GM12874 (cell line): Measurements from ENCODE around the gene TSPAN2.

ENCODE experiments used
- CTCF ChIP-seq: IDR thresholded peaks from 2 replicates; pipeline ENCODE4 v1.5.1; 2011; ENCODE audit warnings: low read depth, mild to moderate bottlenecking, control low read depth, low read length, moderate library complexity; ENCODE audit not compliant: insufficient read depth

TSPAN2 gene

GRCh38 chr1:115092175-115092574 is 2.9 kb upstream of the TSPAN2 start:
- no peak for TF ChIP-seq CTCF

DNA sequence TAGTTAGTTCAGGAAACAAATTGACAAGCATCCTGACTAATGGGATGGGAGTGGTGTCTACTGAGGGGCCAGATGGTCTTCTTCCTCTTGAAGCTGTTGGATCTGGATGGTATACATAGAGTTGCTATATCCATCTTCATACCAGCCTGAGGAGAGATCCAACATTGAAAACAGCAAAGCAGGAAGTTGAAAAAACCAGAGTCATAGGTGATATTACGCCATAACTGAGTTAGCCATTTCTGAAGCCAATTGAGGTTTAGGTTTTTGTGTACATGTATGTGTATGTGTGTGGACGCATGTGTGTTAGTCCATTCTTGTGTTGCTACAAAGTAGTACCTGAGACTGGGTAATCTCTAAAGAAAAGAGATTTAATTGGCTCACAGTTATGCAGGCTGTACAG is 2.3 kb upstream of the TSPAN2 start:
- no peak for TF ChIP-seq CTCF

GRCh38 chr1:115090956-115091355 is 1.7 kb upstream of the TSPAN2 start:
- TF ChIP-seq CTCF: no peak

DNA sequence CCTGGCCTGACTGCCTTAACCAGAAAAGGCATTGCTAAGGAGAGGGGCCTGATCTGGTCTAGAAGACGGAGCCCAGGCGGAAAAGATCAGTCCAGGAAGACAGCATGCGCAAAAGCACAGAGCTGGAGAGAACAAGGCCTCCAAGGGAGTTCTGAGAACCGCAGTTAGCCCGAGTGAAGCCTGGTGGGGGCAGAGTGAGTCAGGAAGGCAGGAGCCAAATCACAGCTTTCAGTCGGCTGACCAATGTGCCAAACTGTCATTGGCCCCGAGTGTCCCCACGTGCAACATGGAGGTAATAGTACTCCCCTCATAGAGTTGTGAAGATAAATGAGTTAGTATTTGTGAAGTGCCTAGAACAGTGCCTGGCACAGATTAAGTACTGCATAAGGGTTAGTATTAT is 1.2 kb upstream of the TSPAN2 start:
- TF ChIP-seq CTCF: no peak

GRCh38 chr1:115090186-115090490 is 835 bp upstream of the TSPAN2 start:
- no peak for TF ChIP-seq CTCF

DNA sequence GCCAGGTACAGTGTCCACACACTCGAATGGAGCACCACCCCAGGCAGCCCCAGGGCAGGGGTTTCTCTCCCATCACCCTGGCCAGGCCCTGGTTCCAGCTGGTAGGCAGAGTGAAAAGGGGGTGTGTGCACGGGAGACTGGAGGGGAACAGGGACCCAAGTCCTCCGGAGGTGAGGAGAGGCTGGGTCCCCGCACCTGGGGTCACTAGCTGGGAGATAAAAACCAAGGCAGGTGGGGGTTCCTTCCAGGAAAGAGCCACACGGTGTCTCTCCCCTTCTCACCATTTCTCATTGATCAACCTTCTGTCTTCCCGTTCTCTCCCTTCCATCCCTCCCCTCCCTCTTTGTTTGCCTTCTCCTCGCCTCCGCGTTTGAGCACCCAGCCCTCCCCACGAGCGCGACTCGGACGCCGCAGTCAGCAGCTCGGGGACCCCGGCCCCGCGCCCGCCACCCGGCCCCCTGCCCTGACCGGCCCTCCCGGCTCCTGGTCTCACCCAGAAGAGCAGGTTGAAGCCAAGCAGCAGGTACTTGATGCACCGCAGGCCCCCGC is 358 bp downstream of the TSPAN2 start:
- no peak for TF ChIP-seq CTCF

DNA sequence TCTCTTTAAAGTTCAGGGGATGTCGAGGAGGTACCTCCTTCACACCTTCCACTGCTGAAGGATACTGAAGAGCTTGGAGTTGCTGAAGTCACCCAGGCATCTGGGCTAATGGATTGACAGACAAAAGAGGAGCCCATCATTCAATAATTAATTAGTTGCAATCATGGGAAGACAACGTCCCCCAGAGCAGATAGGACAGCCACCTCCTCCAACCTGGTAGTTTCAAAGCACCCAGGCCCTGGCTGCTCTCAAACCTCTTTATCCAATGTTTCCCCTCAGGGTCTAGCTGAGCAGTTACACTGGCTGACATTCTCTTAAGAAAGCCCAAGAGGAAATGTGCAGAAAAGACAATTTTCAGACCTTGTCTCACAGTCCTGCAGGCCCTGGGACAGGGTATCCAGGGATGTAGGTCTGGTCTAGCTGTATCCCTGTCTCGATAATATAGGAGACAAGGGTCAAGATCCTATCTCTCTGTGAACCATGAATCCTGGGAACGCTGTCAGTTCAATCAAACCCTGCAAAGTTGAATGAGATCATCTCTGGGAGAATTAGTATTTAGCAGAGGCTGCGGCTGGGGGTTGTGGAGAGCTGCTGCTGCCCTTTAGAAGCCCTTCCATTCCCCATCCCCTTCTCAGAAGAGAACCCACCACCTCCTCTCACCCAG is 1.1 kb downstream of the TSPAN2 start:
- no peak for TF ChIP-seq CTCF
